GM18517 (cell line): ENCODE measurements around the gene PRTN3.
"Not testable (repeated sequence)": the region's sequence is repeated elsewhere in the genome, so short reads cannot be mapped to it uniquely, and the experiment has no call there.

Source experiments
- ATAC-seq: cut with Tn5 transposase; IDR thresholded peaks from one replicate; pipeline ENCODE4 v1.9.1; 2021; ENCODE audit warnings: mild to moderate bottlenecking, moderate library complexity; ENCODE audit not compliant: unreplicated experiment

PRTN3 gene

GRCh38 chr19:877992-878660 lies 37.3 kb downstream of the PRTN3 start:
- ATAC-seq = not testable (repeated sequence)

GRCh38 chr19:878751-879561 lies 38.2 kb downstream of the PRTN3 start:
- ATAC-seq = not testable (repeated sequence)

DNA sequence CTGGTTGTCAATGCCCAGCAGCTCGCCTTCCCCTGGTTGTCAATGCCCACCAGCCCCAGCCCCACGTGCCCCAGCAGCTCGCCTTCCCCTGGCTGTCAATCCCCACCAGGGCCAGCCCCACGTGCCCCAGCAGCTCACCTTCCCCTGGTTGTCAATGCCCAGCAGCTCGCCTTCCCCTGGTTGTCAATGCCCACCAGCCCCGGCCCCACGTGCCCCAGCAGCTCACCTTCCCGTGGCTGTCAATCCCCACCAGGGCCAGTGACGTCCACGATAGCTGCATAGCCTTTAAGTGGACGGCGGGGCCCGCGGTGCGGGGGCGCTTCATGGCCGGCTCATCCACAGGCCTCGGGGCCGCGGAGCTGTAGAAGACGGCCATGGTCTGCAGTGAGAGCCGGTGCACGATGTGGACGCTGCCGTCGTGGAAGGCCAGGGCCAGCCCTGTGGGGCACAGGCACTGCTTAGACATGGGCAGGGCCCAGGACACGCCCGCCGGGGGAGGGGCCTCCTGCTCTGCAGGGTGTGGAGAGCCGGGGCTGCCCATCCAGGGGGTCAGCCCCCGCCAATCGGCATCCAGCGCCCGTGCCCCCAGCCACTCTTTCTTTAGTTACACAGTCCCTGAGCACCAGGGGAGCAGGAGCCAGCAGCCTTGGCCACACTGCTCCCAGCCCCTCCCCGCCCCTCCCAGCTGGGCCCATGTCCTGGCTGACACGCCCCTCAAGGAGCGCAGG lies 39.1 kb downstream of the PRTN3 start:
- no peak for ATAC-seq

DNA sequence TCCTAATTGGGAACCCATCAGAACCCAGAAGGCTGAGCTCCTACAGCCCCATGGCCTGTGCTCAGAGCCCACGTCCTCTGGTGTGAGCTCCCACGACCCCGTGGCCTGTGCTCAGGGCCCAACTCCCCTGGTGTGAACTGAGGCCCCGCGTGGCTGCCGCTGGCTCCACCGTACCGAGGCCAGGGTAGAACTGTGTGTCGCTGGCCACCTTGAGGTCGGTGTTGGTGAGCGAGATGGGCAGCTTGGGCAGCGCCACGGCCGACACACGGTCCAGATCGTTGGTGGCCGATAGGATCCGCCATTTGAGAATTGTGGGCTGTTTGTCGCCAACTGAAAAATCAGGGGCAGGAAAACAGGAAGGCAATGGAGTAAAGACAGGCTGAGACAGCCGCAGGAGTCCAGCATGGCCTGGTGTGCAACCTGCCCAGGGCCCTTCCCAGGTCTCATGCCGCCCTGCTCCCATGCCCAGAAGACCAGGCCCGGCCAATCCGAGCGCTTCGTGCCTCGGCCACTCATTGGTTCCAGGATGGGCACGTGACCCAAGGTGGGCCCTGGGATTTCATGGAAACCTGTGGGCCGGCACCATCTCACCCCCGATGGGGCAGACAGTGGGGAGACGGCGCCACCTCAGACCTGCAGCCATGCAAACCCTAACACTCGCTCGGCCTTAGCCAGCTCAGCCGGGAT lies 40.7 kb downstream of the PRTN3 start:
- ATAC-seq = no peak

GRCh38 chr19:882871-883497 lies 42.2 kb downstream of the PRTN3 start:
- no peak for ATAC-seq

GRCh38 chr19:883661-884211 lies 42.9 kb downstream of the PRTN3 start:
- ATAC-seq = no peak

- no peak for ATAC-seq
Observed at GRCh38 chr19:884420-885211, 43.8 kb downstream of the PRTN3 start.

DNA sequence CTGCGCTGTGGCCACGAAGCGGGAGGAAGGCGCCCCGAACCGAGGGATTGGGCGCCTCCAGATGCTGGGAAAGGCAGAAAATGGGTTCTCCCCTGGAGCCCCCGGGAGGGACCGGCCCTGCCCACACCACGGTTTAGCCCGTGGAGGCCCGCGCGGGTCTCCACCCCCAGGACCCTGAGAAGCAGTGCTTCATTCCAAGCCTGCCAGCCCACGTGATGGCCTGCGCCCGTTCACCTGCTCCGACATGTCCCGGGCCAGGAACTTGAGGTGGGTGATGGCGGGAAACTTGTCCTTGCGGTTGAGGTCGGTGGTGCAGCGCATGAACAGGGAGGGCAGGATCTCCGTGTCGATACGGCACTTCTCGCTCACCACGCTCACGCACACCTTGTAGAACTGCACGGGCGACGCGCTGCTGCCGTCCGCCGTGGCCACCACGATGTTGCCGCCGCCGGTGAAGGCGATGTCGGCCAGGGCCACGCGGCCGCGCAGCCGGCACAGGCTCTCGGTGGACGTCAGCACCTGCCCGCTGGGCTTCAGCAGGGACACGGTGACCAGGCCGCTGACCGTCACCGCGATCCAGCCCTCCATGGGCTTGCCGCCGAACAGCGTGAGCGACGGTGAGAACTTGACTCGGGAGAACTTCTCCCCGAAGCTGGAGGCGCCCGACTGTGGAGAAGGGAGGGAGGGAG lies 44.9 kb downstream of the PRTN3 start:
- no peak for ATAC-seq

DNA sequence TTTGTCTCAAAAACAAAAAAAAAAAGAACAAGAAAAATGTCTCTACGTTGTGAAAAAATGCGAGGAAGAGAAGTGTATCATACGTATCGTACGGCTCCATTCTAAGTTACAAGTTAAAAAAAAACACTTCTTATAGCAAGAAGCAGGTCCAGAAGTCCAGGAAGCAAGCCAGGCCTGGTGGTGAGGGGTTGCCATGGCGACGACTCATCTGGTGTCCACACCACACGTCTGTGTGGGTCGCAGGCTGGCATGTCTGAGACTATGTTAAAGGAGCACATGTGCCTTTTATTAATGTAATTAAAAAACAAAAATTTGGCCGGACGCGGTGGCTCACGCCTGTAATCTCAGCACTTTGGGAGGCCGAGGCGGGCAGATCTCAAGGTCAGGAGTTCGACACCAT lies 46.3 kb downstream of the PRTN3 start:
- ATAC-seq = no peak

DNA sequence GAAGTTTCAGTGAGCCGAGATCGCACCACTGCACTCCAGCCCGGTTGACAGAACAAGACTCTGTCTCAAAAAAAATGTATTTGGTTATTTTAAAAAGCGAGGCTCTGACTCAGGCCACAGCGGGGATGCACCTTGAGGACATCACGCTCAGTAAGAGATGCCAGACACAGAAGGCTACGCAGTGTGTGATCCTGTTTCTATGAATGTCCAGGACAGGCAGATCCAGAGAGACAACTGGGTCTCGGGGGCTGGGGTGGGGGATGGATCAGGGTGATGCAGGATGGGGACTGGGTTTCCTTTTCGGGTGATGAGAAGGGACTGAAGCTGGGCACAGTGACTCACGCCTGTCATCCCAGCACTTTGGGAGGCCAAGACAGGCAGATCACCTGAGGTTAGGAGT lies 46.8 kb downstream of the PRTN3 start:
- ATAC-seq = no peak

DNA sequence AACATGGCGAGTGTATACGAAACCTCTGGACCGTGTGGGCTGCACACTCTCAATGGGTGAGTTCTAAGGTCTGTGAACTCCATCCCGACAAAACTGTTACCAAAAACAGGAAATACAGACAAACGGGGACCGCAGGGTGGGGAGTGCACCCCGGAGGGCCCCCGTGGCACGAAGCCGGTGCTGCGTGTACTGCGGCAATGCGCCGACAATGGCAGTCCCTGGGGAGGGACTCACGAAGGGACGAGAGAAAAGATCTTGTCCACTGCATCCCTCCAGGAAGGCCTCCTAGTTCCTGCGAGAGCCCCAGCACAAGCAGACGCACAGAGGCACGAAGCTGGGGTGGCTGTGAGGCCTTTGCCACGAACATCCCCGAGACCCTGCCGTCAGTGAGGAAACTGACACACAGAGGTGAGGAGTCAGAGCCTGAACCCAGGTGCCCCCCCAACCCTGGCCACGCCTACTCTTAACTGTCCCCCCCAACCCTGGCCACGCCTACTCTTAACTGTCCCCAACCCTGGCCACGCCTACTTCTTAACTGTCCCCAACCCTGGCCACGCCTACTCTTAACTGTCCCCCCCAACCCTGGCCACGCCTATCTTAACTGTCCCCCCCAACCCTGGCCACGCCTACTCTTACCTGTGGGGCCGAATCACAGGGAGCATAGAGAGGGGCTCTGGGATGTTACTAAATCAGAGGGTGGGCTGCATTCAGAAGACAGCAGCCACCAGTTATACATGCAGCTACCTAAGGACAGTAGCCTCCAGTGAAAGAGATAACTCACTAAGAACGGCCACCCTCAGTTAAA lies 48.0 kb downstream of the PRTN3 start:
- ATAC-seq = no peak

- ATAC-seq = no peak
Observed at GRCh38 chr19:889662-890295, 49.0 kb downstream of the PRTN3 start.

- no peak for ATAC-seq
Observed at GRCh38 chr19:890831-891230, 50.0 kb downstream of the PRTN3 start.

DNA sequence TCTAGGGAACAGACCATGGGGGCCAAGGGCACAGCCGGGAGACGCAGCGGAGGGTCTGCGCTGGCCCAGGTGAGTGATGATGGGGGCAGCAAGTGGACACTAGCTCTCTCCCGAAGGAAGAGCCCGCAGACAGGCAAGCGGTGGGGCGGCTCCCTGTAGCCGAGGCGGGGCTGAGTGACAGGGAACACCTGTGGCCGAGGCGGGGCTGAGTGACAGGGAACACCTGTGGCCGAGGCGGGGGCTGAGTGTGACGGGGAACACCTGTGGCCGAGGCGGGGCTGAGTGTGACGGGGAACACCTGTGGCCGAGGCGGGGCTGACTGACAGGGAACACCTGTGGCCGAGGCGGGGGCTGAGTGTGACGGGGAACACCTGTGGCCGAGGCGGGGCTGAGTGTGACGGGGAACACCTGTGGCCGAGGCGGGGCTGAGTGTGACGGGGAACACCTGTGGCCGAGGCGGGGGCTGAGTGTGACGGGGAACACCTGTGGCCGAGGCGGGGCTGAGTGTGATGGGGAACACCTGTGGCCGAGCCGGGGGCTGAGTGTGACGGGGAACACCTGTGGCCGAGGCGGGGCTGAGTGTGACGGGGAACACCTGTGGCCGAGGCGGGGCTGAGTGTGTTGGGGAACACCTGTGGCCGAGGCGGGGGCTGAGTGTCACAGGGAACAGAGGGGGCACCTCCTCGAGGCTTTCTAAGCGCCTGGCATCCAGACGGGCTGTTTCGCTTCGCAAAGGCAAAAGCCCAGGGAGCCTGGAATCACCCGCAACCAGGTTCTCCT lies 50.8 kb downstream of the PRTN3 start:
- ATAC-seq = not testable (repeated sequence)

DNA sequence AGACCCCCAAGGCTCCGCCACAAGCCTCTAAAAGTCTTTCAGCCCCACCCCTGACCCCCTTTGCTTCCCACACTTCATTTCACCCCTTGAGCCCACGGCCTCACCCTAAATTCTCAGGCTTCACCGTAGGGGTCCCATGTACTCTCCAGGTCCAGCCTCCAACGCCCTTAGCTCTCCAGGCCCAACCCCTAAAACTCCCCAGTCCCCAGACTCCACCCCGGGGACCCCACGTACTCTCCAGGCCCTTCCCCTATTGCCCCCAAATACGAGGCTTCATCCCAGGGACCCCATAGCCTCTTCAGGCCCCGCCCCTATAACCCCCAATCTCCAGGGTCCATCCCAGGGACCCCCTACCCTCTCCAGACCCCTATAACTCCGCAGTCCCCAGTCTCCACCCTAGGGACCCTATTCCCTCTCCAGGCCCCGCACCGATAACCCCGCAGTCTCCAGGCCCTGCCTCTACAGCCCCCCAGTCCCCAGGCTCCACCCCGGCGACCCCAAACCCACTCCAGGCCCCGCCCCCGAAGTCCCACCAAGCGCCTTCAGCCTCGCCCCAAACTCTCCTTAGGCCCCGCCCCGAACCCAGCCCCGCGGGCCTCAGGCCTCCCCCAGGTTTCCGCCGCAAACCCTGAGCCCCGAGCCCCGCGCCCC lies 51.6 kb downstream of the PRTN3 start:
- no peak for ATAC-seq

- peak; percentile 81 for ATAC-seq
Observed at GRCh38 chr19:892894-893689, 52.3 kb downstream of the PRTN3 start, which contains the start of the genes MED16 and RNU6-9. Gene MED16 (minus strand): TSS chr19:893187. CDS start chr19:891131, 2,056 bp downstream. Gene RNU6-9 (plus strand): TSS chr19:893484.
